Astrocyte of the spinal cord (primary cell): Measurements from ENCODE around the gene TMEM100.

Experiments
- DNase-seq: peaks from one replicate; pipeline ENCODE4 v3.0.0; 2011; ENCODE audit warnings: low read depth, low spot score
- H3K4me3 ChIP-seq: 2 replicates; pipeline ENCODE4 v1.5.1; 2011; ENCODE audit warnings: low read depth, mild to moderate bottlenecking, low read length, moderate library complexity
- in situ Hi-C: cut with HindIII; loops from 2 replicates; pipeline ENCODE4 v1.10.0; 2017; ENCODE audit warnings: low sequenced_read_pairs
- TF ChIP-seq, protein P1 (sequence below): IDR thresholded peaks from 2 replicates; pipeline ENCODE4 v1.5.1; 2012; ENCODE audit warnings: low read depth, mild to moderate bottlenecking, low read length, inconsistent platforms

The TMEM100 gene

DNA sequence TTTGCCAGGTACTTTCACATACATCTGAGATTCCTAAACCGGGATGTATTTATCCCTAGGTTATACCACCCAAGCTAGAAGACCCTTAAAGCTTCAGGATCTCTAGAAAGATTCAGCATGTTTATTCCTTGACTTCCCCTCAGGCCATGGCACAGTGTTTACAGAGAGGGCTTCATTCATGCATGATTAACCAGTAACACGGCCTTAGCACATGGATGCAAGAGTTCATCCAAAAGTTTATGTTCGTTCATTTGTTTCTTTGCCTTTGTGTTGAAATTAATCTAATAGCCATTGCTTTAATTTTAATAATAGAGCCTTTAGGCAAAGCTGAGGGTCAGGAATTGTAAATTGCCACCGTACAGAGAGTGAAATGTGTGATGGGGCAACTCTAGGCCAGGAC, 41.9 kb upstream of the TMEM100 start:
- in situ Hi-C loops = no loop called here
- TF ChIP-seq, protein P1, sequence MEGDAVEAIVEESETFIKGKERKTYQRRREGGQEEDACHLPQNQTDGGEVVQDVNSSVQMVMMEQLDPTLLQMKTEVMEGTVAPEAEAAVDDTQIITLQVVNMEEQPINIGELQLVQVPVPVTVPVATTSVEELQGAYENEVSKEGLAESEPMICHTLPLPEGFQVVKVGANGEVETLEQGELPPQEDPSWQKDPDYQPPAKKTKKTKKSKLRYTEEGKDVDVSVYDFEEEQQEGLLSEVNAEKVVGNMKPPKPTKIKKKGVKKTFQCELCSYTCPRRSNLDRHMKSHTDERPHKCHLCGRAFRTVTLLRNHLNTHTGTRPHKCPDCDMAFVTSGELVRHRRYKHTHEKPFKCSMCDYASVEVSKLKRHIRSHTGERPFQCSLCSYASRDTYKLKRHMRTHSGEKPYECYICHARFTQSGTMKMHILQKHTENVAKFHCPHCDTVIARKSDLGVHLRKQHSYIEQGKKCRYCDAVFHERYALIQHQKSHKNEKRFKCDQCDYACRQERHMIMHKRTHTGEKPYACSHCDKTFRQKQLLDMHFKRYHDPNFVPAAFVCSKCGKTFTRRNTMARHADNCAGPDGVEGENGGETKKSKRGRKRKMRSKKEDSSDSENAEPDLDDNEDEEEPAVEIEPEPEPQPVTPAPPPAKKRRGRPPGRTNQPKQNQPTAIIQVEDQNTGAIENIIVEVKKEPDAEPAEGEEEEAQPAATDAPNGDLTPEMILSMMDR = no peak
- no peak overlapping the region for H3K4me3 ChIP-seq
- DNase-seq = no peak

DNA sequence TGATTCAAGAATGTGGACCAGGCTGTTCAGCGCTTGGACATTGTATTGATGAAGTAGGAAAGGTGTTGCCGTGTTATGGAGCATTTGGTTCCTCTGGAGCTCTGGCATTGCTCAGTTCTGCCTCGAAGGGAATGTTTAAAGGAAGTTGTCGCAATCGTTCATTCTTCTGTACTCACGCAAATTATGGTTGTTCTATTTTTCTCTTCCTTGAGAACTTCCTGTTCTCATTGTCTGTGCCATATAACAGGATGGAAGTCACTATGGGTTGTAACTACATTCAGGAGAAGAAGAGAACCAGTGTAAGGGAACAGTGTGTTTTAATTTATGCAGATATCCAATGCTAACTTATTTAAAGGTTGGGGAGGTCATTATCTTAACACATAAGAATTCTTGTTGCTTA, 41.2 kb upstream of the TMEM100 start:
- in situ Hi-C loops = no loop called here
- no peak overlapping the region for H3K4me3 ChIP-seq
- TF ChIP-seq, protein P1 = no peak
- DNase-seq = no peak

DNA sequence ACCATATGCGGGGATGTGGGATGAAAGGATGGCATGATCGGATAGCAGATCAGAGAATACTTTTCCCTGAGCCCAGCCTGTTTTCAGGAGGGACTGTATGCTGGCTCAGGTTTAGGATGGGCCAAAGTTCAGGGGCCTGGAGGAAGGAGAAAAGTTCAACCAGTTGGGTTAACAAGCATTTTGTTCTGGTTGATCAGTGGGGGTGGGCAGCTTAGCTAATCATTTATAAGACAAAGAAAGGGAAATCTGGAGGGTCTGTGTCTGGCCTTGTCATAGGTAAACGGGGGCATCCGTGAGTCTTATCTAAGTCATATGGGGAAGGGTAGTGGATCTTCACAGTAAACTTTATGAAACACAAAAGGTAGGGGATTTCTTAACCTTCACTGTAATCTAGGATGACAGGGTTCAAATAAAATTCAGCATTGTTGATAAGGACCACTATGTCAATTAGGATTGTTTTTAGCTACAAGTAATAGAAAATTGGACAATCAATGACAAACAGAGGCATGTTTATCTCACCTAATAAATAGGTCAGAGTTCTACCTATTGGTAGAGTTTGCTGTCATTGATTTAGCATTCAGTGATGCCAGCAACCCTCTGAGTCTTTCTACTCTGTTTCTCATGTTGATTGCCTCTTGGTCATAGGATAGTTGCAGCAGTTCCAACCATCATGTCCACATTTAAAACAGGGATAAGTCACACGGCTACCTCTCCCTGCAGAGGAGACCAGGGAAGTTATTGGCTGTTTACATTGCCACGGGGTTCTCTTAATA, 39.6 kb upstream of the TMEM100 start:
- in situ Hi-C loops = no loop called here
- no peak overlapping the region for H3K4me3 ChIP-seq
- TF ChIP-seq, protein P1 = no peak
- DNase-seq = no peak

DNA sequence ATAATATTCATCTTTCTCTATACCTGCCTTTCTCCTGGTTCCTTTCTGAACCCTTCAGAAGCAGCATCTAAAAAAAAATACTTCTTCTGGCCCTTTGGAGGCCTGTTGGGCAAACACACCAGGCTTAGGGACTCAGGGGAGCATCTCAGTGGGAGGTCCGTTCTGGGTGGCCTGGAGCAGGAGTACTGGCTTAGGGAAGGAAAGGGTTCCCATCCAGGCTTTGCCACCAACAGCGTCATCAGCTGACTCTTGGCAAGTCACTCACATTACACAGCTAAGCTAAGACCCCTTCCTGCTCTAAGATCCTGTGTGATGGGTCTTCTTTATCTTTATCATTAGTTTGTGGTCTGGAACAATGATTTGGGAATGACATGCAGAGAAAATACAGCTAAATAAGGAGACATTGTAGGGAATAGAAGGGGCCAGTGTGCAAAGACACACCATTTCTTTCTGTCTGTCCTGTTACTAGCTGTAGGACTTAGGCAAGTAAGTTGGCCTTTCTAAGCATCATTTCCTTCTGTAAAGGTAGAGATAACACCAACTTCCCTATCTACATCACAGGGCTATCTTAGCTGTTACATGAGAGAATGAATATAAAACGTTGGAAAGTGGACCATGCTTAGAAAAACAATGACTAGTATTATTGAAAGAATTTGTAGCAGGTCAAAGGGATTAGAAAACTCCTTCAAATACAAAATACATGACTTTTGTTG, 38.1 kb upstream of the TMEM100 start:
- in situ Hi-C loops = no loop called here
- TF ChIP-seq, protein P1 = no peak
- no peak for DNase-seq
- no peak overlapping the region for H3K4me3 ChIP-seq

DNA sequence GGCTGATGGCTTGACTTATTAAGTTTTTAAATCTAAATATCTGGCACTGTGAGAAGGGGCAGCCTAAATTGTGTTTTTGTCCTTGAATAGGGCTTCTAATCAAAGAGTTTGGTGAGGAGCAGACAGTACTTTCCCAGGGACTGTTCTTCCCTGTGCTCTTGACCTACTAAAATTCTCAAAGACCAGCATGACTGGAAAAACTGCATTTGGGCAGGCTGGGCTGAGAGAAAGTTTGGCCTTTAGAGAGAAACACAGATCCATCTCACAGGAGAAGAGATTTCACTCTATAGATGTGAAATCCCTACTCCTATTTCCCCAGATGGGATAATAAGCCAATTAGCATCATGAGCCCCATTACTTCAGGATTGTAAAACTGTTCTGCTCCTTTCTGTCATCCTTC, 35.5 kb upstream of the TMEM100 start:
- in situ Hi-C loops = no loop called here
- DNase-seq = no peak
- TF ChIP-seq, protein P1 = no peak

DNA sequence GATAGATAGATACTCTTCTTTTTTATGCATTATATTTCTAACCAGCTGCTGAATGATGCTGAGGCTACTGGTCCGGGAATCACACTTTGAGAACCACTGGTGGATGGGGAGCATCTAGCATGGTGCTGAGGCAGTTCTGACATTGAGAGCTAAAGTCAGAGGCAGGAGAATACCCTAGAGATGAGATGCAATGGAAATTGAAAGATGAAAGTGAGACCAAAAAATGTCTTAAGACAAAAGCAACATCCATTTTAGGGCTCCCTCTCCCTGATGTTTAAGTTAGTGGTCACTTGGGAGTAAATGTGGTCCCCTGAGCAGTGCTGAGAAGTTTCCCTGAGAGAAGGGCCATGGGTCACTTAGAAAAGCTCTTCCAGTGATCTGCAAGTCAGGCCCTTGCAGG, 35.0 kb upstream of the TMEM100 start:
- H3K4me3 ChIP-seq = no peak overlapping the region
- in situ Hi-C loops = no loop called here
- no peak for DNase-seq
- TF ChIP-seq, protein P1 = no peak

More for the DNA sequence above, 35.5 kb upstream of the TMEM100 start:
- H3K4me3 ChIP-seq = no peak overlapping the region
